ENCODE results near the gene SNRK.

SNRK gene

DNA sequence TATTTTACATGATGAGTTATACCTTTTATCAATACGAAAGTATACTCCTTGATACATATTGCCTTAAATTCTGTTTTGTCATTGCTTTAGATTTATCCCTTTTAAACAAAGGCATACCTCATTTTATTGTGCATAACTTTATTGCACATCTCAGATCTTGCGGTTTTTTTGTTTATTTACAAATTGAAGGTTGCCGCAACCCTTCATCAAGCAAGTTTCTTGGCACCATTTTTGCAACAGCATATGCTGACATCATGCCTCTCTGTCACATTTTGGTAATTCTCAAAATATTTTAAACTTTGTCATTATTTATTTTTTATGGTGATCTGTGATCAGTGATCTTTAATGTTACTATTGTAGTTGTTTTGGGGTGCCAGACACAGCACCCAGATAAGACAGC, 20.9 kb downstream of the SNRK start:
- DNase-seq (ENCODE audit: low read depth in 1 of 2, low spot score in 1 of 2), result no peak

DNA sequence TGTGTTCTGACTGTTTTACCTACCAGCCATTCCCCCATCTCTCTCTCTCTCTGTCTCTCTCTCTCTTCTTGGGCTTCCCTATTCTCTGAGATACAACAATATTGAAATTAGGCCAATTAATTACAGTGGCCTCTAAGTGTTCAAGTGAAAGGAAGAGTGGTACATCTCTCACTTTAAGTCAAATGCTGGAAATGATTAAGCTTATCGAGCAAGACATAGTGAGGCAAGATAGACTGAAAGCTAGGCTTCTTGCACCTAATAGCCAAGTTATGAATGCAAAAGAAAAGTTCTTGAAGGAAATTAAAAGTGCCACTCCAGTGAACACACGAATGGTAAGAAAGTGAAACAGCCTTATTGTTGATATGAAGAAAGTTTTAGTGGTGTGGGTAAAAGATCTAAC, 21.3 kb downstream of the SNRK start:
- DNase-seq (ENCODE audit: low read depth in 1 of 2, low spot score in 1 of 2), result no peak

DNA sequence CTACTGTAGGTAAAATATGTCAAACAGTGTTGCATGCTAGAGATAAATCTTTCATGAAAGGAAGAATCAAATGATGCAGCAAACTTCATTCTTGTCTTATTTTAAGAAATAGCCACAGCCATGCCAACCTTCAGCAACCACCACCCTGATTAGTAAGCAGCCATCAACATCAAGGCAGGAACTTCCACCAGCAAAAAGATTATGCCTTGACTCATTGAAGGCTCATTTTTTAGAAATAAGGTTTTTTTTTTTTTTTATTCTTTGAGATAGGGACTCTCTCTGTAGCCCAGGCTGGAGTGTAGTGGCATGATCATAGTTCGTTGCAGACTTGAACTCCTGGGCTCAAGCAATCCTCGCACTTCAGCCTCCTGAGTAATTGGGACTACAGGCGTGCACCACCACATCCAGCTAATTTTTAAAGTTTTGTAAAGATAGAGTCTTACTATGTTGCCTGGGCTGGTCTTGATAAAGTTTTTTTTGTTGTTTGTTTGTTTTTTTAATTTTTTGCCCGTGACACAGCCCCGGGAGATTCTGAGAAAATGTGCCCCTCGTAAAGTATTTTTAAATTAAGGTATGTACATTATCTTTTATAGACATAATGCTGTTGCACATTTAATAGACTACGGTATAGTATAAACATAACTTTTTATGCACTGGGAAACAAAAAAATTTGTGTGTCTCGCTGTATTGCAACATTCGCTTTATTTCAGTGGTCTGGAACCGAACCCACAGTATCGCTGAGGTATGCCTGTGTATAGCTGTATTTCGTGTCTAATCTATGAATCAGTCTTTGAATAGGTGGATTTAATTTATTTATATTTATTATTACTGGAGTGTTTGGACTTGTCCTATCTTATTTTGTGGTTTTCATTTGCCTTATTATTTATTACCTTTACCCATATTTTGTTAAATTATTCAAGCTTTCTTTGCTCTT, 23.3 kb downstream of the SNRK start:
- DNase-seq (ENCODE audit: low read depth in 1 of 2, low spot score in 1 of 2), result no peak

DNA sequence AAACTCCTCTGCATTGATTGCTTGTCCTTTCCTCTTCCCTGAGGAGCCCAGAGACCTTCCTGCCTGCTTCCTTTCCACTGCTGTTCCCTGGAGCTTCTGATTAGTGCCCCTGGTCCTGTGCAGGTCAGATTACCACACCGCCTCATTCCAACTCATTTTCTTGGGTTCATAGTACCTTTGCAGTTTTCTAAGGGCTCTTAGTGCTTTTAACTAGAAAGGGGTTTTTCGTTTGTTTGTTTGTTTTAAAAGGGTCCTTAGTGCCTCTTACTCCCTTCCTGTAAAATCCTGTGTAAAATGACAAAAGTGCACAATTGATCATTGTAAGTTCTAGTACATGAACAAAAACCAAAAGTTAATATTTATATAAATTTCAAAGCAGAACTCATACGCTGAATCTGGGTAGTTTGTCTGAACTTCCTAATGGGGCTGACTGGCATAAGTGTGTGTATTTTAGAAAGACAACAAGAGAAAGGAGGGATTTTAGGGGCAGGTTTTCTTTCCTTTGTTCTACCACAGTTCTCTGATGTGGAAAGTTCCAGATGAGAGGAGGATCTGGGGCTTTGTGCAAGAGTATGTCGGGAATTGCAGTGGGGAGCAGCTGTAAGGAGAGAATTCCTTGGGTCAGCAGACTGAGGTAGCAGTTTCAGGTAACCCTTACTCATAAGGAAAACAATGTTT, 30.6 kb downstream of the SNRK start:
- DNase-seq (ENCODE audit: low read depth in 1 of 2, low spot score in 1 of 2), result no peak

DNA sequence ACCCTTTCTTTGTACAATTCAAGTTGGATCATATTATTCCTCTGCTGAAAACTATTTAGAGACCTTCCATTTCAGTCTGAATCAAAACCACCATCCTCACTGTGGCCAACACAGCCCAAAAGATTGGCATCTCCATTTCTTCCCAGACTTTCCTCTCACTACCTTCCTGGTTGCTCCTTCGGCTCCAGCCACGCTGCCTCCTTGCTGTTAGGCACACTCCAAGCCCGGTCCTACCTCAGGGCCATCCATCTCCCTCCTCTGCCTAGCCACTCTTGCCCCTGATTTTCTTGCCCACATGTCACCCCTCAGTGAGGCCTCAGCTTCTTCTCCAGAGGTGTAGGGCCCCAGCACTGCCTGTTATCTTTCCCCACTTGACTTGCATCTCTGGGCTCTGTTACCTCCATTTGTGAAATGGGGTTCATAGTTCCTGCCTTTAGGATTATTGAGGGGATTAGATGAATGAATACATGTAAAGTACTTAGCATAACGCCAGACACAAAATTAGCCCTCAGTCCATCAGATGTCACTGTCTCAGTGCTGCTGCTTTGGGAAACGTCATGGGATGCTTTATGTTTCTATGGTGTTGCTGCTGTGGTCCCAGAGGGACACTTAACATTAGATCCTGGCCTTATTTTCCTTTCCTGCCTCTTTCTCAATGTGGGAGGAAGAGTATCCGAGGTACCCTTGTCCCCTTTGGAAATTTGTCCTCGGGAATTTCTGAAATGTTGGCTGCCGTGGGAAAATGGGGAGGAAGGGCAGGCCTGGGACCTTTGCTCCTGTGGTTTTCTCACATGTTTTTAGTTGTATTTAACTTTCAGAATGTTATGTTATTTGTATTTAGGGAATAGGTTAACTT, 31.3 kb downstream of the SNRK start:
- no peak for DNase-seq (ENCODE audit: low read depth in 1 of 2, low spot score in 1 of 2)

DNA sequence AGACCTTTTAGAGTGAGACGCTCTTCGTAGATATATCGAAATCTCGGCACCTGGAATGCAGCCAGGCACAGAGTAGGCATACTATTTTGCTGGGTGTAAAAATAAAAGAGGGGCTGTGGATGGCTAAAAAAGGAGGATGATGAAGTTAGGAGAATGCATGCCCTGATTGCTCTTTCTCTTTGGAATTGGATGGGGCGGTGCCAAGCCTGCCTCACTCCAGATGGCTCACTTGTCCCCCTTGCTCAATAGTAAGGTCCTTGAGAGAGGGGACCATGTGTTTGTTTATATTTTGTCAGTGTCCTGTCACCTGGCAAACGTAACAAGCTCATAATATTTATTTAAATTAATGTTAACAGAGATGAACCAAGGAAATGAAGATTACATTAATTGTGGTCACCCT, 33.0 kb downstream of the SNRK start:
- no peak for DNase-seq (ENCODE audit: low read depth in 1 of 2, low spot score in 1 of 2)

DNA sequence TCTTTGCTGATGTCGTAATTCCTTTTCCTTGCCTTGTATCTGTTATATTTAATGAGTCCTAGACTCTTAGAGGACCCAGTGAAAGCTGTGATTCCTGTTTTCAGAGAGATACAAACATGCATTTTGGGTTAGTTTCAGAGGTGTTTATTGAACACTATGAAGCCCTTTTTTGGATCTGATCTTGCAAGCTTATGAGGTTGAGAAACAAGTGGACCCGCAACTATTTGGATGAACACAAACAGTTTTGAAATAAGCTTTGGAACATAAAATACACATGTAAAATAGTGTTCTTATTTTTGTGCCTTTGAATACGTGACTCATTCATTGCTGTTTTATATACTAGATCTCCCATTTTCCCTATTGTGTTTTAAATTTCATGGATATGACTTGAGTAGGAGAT, 33.5 kb downstream of the SNRK start:
- DNase-seq (ENCODE audit: low read depth in 1 of 2, low spot score in 1 of 2), result no peak

DNA sequence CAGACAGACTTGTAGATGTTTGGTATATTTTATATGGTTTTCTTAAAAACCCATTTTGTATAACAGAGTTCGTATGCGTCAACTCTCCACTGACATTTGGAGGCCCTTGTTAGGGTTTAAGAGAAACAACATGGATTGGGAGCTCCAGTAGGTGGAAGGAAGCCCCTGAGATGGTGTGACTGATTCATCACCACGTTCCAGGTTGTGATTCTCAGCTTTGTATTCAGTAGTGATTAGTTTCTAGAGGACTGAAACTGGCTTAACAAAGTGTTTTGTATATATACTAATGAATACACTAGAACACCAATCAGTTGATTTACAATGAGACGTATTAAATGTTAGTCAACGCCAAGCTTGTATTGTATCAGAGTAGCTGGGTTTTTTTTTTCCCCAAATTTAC, 33.9 kb downstream of the SNRK start:
- no peak for DNase-seq (ENCODE audit: low read depth in 1 of 2, low spot score in 1 of 2)

DNA sequence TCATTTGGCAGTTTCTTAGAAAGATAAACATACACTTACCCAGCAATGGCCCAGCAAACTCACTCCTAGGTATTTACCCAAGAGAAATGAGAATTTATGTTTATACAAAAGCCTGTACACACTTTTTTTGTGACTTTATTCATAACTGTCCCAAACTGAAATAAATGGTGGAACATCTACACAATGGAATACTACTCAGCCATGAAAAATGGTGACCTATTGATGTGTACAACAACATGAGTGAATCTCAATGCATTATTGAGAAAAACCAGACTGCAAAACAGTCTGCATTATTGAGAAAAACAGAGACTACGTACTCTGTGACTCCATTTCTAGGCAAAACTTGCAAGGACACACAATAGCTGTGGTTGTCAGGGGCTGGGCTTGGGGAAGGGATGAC, 37.2 kb downstream of the SNRK start:
- no peak for DNase-seq (ENCODE audit: low read depth in 1 of 2, low spot score in 1 of 2)

DNA sequence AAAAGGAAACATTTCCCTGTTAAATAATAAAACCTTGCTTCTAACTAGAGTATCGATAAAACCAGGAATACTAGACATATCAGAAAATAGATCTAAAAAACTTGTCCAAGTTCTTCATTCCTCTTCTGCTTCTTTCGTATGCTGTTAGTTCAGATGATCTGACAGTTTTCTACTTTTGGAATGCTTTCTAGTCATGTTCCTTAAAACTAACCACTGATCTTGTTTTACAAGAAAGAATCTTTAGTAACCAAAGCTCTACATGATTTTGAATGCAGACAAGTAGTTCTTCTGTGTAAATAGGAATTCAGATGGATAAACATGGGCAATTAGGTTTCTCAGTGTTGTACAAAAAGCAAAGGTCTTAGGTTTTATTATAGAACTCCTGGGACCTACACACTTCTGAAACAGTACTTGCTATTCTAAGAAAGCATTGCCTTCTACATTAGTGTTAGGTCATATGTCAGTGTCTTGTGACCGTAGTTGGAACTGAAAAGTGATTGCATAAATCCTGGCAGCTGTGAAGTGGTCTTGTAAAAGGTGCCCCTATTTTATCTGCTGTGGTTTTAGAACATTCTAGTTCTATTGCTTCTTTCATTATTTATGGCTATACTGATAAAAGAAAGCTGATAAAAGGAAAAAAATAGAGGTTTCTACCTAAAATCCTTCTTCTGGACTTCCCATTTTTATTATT, 40.7 kb downstream of the SNRK start:
- DNase-seq (ENCODE audit: low read depth in 1 of 2, low spot score in 1 of 2), result no peak

DNA sequence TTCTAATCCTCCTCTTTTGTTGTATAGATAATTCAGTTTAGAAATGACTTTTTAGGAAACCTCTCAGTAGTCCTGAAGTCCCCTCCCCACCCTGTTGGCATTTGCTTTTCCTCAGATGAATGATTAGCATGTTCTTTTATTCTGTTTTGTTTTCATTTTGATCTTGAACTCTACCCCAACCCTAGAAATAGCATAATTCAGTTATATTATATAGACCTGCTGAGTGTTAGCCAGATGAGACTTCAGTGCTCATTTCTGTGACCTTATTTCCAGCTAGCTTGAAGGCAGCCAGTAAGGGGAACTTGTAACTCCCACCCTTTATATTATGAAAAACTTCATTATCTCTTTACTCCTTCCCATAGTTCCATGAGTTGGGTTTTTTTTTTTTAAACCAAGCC, 41.2 kb downstream of the SNRK start:
- no peak for DNase-seq (ENCODE audit: low read depth in 1 of 2, low spot score in 1 of 2)

DNA sequence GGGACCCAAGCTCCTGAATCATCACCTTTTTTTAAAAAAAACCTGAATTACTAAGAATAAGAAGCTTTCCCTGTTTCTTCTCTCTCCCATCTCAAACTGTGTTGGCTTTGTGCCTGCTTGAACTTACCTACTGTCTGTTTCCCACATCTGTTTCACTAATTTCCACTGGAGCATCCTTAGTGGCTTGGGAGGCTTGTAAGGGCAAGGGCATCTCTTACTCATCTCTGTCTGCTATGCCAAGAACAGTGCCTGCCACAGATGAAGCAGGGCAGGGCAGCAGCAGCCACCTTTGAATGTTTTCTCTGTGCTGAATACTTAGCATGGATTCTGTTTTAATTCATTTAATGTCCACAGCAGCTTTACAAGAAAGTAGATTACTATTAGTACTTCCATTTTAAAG, 42.3 kb downstream of the SNRK start:
- DNase-seq (ENCODE audit: low read depth in 1 of 2, low spot score in 1 of 2), result no peak

DNA sequence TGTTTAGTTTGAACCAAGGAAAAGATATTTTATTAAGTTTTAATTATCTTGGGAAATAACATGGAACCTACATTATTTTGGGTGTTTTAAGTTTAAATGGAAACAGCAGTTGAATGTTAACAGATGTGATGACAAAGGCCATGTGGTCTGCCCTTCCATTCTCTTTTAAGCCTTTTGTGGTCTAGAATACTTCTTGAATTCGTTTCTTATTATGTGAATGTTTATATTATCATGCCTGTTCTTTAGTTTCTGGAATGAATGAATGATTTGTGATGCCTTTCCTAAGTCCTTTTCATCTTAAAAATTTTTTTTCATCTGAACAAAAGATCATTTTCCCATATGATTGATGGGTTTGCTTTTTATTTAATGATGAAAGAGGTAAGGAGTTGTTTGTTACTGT, 44.6 kb downstream of the SNRK start:
- no peak for DNase-seq (ENCODE audit: low read depth in 1 of 2, low spot score in 1 of 2)

DNA sequence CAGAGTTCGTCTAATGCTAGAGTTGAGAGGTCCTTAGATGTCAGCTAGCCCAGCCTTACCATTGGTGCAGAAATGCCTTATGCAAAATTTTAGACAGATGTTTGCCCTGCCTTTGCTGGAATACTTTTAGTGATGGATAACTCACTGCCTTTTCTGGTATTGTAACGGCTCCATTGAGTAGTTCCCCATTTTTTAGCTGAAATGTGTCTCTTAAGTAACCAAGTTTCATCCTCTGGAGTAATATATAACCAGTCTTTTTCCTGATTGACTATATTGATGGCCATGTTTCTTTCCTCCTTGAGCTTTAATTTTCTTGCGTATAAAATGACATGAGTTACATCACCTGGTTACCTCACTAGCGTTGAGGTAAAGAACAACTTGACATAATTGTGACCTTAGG, 45.0 kb downstream of the SNRK start:
- DNase-seq (ENCODE audit: low read depth in 1 of 2, low spot score in 1 of 2), result no peak

DNA sequence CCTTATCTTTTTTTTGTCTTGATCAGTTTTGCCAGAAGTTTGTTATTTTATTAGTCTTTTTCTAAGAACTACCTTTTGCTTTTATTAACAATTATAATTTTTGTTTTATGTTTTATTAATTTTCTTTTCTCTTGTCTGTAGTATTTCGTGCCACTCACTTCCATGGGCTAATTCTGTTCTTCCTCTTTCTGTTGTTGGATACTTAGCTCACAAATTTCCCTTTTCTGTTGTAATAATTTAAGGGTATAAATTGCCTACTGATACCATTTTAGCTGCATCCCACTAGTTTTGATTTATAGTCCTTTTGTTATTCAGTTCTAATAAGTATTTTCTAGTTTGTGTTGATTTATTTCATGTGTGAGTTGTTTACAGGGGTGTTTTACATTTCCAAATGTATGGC, 48.6 kb downstream of the SNRK start:
- DNase-seq (ENCODE audit: low read depth in 1 of 2, low spot score in 1 of 2), result no peak

DNA sequence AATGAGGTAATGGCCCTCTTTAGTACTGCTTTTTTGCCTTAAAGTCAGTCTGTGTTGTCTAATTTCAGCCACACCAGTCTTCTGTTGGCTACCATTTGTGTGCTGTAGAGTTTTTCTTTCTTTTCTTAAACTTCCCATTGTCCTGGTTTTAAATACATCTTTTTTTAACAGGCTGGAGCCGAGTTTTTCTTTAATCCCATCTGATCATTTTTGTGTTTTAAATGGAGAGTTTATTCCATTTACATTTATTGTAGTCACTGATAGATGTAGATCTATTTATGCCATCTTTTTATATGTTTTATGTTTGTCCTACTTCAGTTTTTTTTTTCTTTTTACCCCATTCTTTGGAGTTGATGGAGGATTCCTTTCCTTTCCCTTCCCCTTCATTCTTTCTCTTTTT, 49.5 kb downstream of the SNRK start:
- DNase-seq (ENCODE audit: low read depth in 1 of 2, low spot score in 1 of 2), result no peak

DNA sequence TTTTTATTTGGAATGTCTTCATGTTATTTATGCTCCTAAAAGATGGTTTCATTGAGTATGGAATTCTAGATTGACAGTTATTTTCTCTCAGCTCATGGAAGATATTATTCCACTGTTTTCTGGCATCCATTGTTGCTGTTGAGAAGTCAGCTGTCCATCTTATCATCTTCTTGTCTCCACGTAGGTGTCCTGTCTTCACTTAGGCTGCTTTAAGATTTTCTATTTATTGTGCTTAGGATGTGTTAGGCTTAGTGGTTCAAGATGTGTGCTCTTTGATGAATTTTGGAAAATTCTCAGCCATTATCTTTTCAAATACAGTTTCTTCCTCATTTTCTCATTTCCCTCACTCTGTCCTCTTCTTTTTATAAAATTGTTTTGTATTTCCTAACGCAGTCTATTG, 52.0 kb downstream of the SNRK start:
- no peak for DNase-seq (ENCODE audit: low read depth in 1 of 2, low spot score in 1 of 2)

DNA sequence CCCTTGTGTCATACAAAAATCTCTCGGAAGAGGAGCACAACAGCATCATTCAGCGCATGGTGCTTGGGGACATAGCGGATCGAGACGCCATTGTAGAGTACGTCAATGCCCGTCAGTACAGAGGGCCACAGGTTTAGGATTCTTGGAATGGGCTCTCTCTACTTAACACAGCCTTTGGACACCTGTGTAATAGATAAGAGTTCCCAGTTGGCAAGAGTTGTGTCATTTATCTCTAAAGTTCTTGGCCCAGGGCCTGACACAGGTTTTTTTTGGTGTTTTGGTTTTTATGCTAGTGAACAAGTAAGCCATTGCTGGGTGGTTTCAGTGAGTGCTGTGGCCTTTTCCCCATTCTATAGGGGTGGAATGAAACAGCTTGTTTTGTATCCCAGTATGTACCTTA, 54.1 kb downstream of the SNRK start:
- DNase-seq (ENCODE audit: low read depth in 1 of 2, low spot score in 1 of 2), result no peak

DNA sequence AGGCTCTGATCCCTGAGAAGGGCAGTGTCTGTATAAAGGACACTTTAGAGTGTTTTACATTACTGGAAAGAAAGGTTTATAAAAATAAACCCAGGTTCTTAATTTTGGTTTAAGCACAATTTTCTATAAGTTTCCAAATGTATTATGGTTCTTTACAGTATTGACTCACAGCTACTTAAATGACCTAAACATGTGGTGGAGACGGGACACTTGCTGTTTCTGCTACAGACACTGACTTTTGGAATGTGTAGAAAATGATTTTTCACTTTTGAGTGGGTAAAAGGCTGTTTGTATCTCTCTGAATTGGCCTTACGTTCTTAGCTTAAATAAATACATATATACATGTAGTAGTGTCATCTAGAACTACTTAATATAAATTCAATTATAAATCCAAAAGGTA, 55.4 kb downstream of the SNRK start:
- no peak for DNase-seq (ENCODE audit: low read depth in 1 of 2, low spot score in 1 of 2)

DNA sequence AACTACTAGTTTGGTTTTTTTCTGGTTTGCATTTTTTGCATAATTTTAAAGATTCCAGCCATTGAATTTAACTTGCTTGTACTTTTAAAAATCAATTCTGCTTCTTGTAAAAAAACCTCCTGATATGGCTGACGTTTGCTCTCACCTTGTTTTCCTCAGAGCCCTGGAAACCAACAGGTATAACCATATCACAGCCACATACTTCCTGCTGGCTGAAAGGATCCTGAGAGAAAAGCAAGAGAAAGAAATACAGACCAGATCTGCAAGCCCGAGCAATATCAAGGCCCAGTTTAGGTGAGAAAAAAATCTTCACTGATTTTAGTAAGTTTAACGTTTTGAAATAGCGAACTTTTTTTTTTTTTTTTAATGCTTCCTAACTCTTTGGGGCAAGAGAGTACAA, 56.8 kb downstream of the SNRK start:
- DNase-seq (ENCODE audit: low read depth in 1 of 2, low spot score in 1 of 2), result no peak

DNA sequence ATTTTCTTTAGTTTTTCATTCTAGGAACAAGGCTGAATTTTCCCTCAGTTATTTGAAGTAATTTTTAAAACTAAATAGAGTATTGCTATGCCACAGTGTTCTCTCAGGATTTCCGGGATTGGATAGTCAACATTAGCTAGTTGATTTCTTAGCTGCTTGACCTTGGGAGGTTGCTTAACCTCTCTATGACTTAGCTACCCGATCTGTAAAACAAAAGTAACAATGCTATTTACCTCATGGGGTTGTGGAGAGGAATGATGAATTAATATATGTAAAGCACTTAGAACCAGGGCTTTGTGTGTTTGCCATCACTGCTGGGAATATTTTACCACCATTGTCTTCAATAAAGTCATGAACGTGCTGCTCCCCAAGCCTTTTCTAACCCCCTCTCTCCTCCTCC, 57.5 kb downstream of the SNRK start:
- no peak for DNase-seq (ENCODE audit: low read depth in 1 of 2, low spot score in 1 of 2)
